MCF 10A (cell line): ENCODE data around the gene MACROH2A1. TPM values are rescaled to one million over a fixed set of nuclear protein-coding genes. Genes with fewer than 3 reads are reported as not detected.

Experiments
- BruUV-seq: library from RNA; stranded (reverse); fragments of 400-500 nt; replicated peaks from 2 replicates; lab custom pipeline; 2021; lab: Mats Ljungman, UMichigan
- CTCF ChIA-PET: fragments of 300-600 bp; sonication (Branson Sonifier 250); formaldehyde crosslinking; extraction: SDS; loops from one replicate; lab custom pipeline; 2021; ENCODE audit warnings: antibody characterized with exemption, inconsistent platforms; lab: Yijun Ruan, JAX
- POLR2A ChIA-PET: fragments of 300-600, 350-650 bp; sonication (Branson Sonifier 250); formaldehyde crosslinking; extraction: SDS; loops from one replicate; lab custom pipeline; 2020; ENCODE audit warnings: antibody characterized with exemption, inconsistent platforms; lab: Yijun Ruan, JAX
- DNase-seq: peaks from one replicate; pipeline ENCODE4 v3.0.0-alpha.2; 2018; ENCODE audit not compliant: unreplicated experiment
- H3K27ac Mint-ChIP-seq: one replicate; pipeline ENCODE4 v1.8.0; 2022; ENCODE audit warnings: mild to moderate bottlenecking, low read depth, mixed read lengths; ENCODE audit not compliant: unreplicated experiment
- H3K27me3 Mint-ChIP-seq: one replicate; pipeline ENCODE4 v1.8.0; 2022; ENCODE audit warnings: mixed read lengths; ENCODE audit not compliant: insufficient read depth, unreplicated experiment
- H3K36me3 Mint-ChIP-seq: one replicate; pipeline ENCODE4 v1.8.0; 2022; ENCODE audit warnings: mild to moderate bottlenecking, moderate library complexity, mixed read lengths; ENCODE audit not compliant: insufficient read depth, unreplicated experiment
- H3K4me1 Mint-ChIP-seq: one replicate; pipeline ENCODE4 v1.8.0; 2022; ENCODE audit warnings: mixed read lengths; ENCODE audit not compliant: insufficient read depth, unreplicated experiment
- H3K4me3 Mint-ChIP-seq: one replicate; pipeline ENCODE4 v1.8.0; 2022; ENCODE audit warnings: mild to moderate bottlenecking, moderate library complexity, mixed read lengths; ENCODE audit not compliant: unreplicated experiment
- H3K9me3 Mint-ChIP-seq: one replicate; pipeline ENCODE4 v1.8.0; 2022; ENCODE audit warnings: mixed read lengths; ENCODE audit not compliant: unreplicated experiment
- intact Hi-C: fragments of 100-400 bp; cut with micrococcal nuclease; formaldehyde crosslinking; loops from 2 replicates; pipeline ENCODE4 v1.14.1; 2022
- total RNA-seq: library from RNA; stranded (reverse); gene quantifications from 2 replicates; pipeline ENCODE4 v1.2.3, GENCODE V29; 2022
- TF ChIP-seq, protein P1 (sequence below): fragments of 200-600 bp; IDR thresholded peaks from one replicate; pipeline ENCODE4 v1.8.0; 2022; ENCODE audit warnings: antibody characterized with exemption, mild to moderate bottlenecking; ENCODE audit not compliant: unreplicated experiment

Gene MACROH2A1
- total RNA-seq, 1 experiment from 2014 or later = 306 TPM

DNA sequence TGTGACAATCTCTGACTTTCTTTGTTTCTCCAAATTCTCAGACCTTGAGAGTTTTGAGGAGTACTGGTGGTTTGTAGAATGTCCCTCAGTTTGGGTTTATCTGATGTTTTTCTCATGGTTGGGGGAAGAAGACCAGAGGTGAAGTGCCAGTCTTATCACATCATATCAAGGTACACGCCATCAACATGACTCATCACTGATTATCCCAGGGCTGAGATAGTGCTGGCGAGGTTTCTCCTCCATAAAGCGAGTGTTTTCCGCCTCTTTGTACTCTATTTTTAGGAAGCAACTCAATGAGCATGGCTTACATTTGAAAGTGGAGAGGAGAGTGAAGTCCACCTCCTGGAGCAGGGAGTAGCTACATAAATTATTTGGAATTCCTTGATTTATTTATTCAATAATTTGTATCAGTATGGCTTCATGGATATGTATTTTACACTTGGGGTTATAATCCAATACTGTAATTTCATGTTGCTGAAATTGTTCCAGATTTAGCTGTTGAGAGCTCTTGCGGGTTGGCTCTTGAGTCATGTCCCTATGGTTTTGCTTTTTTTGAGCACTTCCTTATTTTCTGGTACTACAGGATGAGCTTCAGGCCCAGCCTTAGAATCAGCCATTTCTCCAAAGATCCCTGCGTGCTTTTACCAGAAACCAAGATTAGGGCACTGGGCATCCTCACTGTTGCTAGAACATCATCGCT, 24.3 kb upstream of the MACROH2A1 start:
- H3K4me3 Mint-ChIP-seq = no peak overlapping the region
- peaks cover under 1% of the 10 kb centered on the region for H3K9me3 Mint-ChIP-seq
- TF ChIP-seq, protein P1, sequence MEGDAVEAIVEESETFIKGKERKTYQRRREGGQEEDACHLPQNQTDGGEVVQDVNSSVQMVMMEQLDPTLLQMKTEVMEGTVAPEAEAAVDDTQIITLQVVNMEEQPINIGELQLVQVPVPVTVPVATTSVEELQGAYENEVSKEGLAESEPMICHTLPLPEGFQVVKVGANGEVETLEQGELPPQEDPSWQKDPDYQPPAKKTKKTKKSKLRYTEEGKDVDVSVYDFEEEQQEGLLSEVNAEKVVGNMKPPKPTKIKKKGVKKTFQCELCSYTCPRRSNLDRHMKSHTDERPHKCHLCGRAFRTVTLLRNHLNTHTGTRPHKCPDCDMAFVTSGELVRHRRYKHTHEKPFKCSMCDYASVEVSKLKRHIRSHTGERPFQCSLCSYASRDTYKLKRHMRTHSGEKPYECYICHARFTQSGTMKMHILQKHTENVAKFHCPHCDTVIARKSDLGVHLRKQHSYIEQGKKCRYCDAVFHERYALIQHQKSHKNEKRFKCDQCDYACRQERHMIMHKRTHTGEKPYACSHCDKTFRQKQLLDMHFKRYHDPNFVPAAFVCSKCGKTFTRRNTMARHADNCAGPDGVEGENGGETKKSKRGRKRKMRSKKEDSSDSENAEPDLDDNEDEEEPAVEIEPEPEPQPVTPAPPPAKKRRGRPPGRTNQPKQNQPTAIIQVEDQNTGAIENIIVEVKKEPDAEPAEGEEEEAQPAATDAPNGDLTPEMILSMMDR = no peak
- peaks cover 40% of the 10 kb centered on the region for H3K27me3 Mint-ChIP-seq
- H3K27ac Mint-ChIP-seq = no peak overlapping the region
- ChIA-PET CTCF (interaction anchor here (0.6 to 4.0 kb wide), 7 partner anchors 11 to 516 kb away, joined by 3 to 27 read pairs (median 7); no protein-coding TSS in a partner anchor), POLR2A (interaction anchor here (1.4 to 1.7 kb wide), 2 partner anchors 16 to 130 kb away, joined by 3 to 4 read pairs; no protein-coding TSS in a partner anchor)
- H3K4me1 Mint-ChIP-seq = no peaks in the 10 kb centered on the region
- H3K36me3 Mint-ChIP-seq = no peaks in the 10 kb centered on the region
- BruUV-seq = no TSS peak
- no peak for DNase-seq
- intact Hi-C loops = loop anchor here (10.0 kb wide), 1 partner anchor 58 kb away; no protein-coding TSS in a partner anchor

DNA sequence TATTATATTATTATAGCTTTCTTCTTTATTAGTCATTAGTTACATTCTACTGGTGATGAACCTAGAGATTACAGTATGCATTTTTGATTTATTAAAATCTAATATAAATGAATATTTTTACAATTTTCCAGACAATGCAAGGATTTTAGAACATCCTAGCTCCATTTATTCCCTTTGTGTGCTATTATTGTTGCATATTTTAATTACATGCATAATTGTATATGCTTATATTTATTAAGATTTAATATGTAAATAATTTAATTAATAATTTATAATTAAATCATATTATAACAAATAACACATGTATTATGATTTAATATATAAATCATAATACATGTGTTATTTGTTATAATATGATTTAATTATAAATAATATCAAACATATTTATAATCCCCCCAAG, 23.4 kb upstream of the MACROH2A1 start:
- no TSS peak for BruUV-seq
- Mint-ChIP-seq H3K4me3 (no peak overlapping the region), H3K27ac (no peak overlapping the region), H3K9me3 (no peaks in the 10 kb centered on the region), H3K27me3 (peaks cover 49% of the 10 kb centered on the region), H3K36me3 (no peaks in the 10 kb centered on the region), H3K4me1 (no peaks in the 10 kb centered on the region)
- ChIA-PET CTCF (interaction anchor here (0.6 kb wide), 2 partner anchors 61 to 428 kb away, joined by 3 read pairs; no protein-coding TSS in a partner anchor), POLR2A (interaction anchor here (0.6 to 1.5 kb wide), 5 partner anchors 17 to 741 kb away, joined by 3 to 8 read pairs (median 3); partner anchors contain the start of gene MACROH2A1)
- TF ChIP-seq, protein P1 = no peak
- DNase-seq = no peak
- intact Hi-C loops = loop anchor here (10.0 kb wide), 1 partner anchor 58 kb away; no protein-coding TSS in a partner anchor

DNA sequence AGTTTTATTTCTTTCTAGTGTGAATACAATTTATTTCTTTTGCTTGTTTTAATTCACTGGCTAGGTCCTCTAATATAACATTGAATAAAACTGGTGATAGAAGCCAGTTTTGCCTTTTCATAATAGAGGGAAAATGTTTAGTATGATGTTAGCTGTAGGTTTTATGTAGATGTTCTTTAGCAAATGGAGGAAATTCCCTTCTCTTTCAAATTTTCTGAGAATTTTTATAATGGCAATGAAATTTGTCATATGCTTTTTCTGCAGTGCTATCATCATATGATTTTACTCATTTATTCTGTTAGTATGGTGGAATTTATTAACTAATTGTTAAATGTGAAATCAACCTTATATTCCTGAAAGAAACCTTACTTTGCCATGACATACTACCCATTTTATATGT, 18.1 kb upstream of the MACROH2A1 start:
- Mint-ChIP-seq H3K4me1 (no peaks in the 10 kb centered on the region), H3K36me3 (no peaks in the 10 kb centered on the region), H3K27ac (no peak overlapping the region), H3K4me3 (no peak overlapping the region), H3K27me3 (peaks cover 100% of the 10 kb centered on the region), H3K9me3 (no peaks in the 10 kb centered on the region)
- TF ChIP-seq, protein P1 = no peak
- POLR2A ChIA-PET = interaction anchor here (0.8 to 1.4 kb wide), 2 partner anchors 9 to 17 kb away, joined by 3 to 4 read pairs; no protein-coding TSS in a partner anchor
- DNase-seq = no peak
- BruUV-seq = no TSS peak
- CTCF ChIA-PET = interaction anchor here (0.6 to 1.3 kb wide), 2 partner anchors 9 to 41 kb away, joined by 3 to 6 read pairs; no protein-coding TSS in a partner anchor
- intact Hi-C loops = no loop called here

DNA sequence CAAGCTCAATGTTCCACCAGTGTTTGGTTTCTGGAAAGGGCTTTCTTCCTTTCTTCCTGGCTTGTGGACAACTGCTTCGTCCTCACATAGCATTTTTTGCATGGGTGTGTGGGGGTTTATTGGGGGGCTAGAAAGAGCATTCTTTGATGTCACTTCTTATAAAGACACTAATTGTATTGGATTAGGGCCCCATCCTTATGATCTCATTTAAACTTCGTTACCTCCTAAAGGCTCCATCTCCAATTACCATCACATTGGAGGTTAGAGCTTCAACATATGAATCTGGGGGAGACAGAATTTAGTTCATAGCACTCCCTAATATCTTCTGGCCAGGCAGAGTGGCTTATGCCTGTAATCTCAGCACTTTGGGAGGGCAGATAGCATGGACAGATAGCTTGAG, 6.1 kb upstream of the MACROH2A1 start:
- ChIA-PET CTCF (interaction anchor here (0.6 to 3.8 kb wide), 6 partner anchors 8 to 161 kb away, joined by 3 to 27 read pairs (median 3); no protein-coding TSS in a partner anchor), POLR2A (interaction anchor here (0.6 to 0.9 kb wide), 3 partner anchors 17 to 727 kb away, joined by 3 to 5 read pairs (median 3); no protein-coding TSS in a partner anchor)
- H3K36me3 Mint-ChIP-seq = peaks cover 6% of the 10 kb centered on the region
- no peak overlapping the region for H3K4me3 Mint-ChIP-seq
- TF ChIP-seq, protein P1 = no peak
- no peak overlapping the region for H3K27ac Mint-ChIP-seq
- no TSS peak for BruUV-seq
- no peaks in the 10 kb centered on the region for H3K9me3 Mint-ChIP-seq
- no peak for DNase-seq
- H3K27me3 Mint-ChIP-seq = peaks cover 4% of the 10 kb centered on the region
- H3K4me1 Mint-ChIP-seq = peaks cover 3% of the 10 kb centered on the region
- intact Hi-C loops = no loop called here
